NOMO-1 treated with dmso at 0.1 percent for 144 hours (cell line): ENCODE measurements around the gene EPSTI1.

Experiments used
- DNase-seq: peaks from one replicate; lab custom pipeline; 2025; ENCODE audit not compliant: unreplicated experiment; lab: John Stamatoyannopoulos, UW

The EPSTI1 gene

DNA sequence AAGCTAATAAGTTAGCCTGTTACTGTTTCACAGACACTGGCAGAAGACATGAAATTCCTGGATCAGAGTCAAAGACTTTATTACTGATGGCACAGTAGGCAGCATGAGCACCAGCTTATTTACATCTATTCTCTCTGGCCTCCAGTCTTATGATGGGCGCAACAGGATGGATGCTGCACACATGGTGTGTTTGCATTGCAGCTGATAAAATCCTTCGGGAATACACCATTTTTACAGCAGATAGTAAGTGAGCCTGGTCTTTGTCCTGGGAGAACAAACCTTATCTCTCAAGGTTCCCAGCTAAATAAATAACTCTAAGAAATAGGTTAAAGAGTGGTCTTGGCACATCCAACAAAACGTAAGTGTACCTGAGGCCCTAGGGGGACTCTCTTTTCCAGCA lies 16.0 kb downstream of the EPSTI1 start:
- DNase-seq, result no peak

DNA sequence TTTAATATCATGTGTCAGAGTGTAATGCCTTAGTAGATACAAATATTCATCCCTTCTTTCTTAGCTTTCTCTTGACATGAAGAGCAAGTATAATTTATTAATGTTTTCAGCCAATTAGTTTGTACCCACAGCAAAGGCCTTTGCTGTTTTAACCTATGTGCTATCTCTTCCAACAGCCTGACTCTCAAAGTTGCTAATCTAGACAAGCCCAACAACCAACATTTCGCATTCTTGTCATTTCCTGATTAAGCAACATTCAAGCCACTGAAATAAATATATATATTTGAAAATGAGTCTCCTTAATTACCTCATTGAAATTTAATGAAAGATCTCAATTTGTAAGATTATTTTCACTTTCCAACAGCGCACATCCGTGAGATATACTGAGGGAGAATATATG lies 18.5 kb downstream of the EPSTI1 start:
- no peak for DNase-seq

DNA sequence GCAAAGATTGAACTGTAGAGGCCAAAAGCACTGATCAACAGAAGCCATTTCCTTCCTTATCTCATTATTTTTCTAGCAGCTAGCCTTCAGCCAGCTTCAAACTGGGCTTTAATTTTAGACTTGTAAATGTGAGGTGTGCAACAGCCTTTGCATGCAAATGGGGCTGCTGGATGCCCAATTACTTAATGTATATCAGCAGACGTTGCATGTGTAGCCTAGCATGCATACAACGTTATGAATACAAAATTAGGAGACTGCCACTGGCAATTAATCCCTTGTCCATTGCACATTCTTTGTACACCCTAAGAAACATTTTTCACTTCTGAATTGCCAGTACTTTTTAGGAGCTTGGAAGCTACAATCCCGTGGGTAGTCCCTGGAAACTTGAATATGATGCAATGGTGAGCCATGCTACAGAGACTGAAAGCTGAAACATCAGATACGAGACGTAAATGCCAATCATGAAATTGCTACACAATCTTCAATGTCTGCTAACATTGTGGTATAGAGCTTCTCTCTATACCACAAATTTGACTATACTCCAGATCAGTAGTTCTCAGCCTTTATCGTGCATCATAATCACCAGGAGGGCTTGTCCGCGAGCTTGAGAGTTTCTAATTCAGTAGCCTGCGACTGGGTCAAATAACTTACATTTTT lies 20.2 kb downstream of the EPSTI1 start:
- no peak for DNase-seq

DNA sequence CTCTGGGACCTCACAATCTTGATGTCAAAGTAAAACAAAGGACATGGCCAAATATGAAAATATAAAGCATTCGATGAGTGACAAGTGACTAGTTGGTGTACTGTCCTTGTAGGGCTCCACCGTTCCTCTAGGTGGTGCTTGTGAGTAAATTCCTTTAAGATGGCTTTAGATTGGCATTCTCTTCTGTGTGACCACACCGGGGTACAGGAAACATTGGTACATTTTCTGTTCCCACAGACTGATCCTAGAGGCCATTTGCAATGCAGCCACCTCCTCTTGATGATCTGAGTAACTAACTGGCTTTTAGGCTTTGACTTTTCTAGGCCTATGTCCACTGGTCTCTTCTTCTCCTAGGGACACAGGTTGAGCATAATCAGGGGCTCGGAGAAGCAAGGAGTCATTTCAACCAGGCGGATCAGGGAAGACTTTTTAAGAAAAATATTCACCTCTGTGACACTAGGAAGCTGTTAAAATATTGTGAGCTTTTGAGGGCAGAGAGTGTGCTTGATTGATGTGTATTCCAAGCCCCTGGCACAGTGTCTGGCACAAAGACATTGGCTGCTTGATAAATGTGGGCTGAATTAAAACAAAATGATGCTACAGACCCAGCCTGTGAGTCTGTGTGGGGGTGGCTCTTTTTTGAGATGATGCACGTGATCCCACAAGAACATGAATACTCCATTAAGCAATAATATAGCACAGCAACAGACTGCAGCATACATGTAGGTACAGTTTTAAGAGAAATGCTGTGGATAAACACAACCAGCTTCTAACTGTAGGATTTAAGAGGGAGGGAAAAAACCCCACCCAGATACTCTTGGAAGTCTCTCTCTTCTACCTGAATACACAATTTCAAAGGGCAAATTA lies 21.0 kb downstream of the EPSTI1 start:
- no peak for DNase-seq

DNA sequence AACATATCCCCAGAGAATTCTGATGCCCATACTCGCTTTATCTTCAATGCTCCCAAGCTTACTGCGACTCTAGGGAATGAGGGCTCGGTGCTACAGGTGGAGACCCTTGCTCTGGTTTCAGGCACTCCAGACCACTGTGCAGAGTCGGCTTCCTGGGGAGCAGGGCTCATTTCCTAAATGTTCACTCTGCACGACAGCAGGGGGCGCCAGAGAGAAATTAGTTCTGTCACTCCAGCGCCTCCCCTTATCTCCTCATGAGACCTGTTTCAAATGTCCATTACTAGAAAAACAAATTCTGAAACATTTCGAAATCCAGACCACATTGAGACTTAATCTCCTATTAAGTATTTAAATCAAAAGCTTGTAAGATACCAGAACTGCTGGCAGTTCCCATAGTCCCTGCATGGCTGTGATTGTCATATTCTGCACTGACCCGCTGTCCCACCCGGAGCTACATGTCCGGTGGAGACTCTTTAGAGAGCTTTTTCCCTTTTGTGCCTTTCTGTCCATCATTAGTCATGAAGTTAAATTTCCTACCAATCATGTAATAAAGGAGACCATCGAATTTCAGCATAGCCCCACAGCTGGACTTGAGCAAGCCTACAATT lies 22.4 kb downstream of the EPSTI1 start:
- peak; percentile 59 for DNase-seq

DNA sequence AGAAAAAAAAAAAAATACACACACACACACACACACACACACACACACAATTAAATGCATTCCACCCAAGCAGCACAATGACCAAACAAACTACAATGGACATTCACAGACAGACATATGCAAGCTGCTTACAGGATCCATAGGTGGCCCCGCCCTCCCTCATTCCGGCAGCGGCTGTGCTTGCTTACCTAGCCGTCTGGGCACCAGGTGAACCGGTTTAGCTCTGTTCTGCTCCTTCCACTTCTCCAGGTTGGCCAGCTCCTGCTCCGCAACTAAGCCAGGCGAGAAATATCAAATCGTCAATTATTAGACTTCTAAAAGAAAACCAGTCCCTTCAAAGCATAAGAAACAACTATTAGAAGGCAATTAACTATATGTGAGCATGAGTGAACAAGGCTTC lies 23.1 kb downstream of the EPSTI1 start:
- no peak for DNase-seq

DNA sequence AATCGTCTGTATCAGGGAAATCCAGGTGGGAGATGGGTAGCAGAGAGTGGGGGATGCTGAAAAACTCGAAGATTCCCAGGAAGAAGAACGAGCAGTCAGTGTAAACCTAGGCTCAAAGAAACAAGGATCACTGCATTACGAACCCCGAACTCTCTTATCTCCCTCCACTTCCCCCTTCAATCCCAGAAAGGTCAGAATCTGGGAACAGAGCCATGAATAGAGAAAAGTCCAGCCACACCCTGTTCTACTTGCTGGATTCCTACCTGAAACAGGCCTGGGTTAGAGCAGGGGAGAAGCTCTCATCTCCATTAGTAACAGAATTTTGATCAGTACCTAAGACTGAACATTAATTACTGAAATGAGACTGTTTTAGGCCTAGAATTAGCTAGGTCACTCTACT lies 24.4 kb downstream of the EPSTI1 start:
- DNase-seq, result no peak

DNA sequence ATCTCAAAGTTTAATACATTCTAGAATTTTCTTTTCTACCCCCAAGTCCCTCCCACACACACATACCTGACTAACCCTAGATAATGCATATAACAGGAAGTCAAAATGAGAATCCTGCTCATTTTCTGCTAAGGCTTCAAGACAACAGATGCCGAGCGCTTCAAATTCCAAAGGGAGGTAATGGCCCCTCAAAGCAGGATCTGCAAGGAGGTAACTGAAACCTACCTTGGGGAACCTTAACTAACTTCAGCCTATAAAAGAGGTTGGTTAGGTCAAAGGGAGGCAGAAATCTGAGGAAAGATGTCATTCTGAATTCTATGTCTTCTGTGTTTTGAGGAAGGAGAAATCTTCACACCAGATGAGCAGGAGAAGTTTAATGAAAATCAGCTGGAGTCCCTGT lies 26.8 kb downstream of the EPSTI1 start:
- no peak for DNase-seq

DNA sequence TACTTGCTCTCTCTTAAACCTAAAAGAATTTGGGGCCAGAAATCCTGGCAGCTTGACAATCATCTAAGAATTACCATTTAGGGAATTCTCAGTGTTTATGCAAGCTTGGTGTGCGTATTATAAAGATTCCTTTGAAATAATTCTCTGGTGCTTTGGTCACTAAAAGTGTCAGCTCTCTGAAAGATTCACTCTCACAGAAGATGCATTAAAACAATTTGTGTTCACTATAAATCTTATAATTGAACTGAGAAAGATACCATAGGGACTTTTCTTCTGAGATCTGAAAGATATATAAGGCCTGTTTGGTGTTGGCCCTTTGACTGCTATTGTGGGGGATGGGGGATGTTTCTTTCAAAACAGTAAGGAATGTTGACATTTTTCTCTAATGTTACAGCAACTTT lies 27.3 kb downstream of the EPSTI1 start:
- DNase-seq, result no peak

DNA sequence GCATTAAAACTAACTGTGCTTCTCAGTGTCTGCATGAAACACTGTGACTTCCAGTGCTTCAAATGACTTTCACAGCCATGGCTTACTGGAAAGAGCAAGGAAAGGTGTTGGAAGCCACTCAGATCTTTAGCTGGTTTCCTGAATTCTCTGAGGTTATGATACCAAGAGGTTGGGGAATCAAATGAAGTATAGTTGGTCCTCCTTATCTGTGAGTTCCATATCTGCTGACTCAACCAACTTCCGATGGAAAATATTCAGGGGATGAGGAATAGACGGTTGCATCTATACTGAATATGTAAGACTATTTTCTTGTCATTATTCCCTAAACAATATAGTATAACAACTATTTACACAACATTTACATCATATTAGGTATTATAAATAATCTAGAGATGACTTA lies 32.4 kb downstream of the EPSTI1 start:
- DNase-seq, result no peak

DNA sequence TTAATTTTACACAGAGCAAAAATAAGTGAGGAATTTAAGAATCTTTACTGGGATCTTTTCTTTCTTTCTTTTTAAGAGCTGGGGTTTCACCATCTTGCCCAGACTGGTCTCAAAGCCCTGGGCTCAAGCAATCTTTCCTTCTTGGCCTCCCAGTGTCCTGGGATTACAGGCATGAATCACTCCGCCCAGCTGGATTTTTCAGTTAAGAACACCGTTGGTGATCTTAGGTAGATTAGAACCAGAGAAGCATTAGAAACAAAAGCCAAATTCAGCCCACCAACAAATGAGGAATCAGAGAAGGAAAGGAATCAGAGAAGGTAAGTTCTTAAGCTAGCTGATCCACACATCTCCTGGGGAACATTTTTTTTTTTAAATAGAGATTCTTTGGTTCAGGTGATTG lies 34.2 kb downstream of the EPSTI1 start:
- DNase-seq, result no peak

DNA sequence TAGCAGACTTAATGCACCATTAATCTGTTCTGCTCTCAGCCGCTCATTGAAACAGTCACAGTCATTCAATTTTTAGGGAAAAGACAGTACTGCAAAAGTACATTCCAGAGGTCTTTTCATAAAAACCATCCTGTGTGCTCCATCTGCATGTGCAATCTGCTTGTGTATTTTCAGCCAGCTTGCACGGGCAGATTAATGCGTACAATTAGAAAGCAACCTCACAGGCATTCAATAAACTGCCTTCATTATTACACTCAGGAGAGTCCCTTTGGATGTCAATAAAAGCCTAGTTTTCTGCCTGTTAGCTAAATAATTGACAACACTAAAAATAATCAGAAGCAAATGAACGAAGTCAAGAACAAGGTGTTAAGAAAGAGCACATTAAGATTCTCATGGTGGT lies 41.9 kb downstream of the EPSTI1 start:
- no peak for DNase-seq

DNA sequence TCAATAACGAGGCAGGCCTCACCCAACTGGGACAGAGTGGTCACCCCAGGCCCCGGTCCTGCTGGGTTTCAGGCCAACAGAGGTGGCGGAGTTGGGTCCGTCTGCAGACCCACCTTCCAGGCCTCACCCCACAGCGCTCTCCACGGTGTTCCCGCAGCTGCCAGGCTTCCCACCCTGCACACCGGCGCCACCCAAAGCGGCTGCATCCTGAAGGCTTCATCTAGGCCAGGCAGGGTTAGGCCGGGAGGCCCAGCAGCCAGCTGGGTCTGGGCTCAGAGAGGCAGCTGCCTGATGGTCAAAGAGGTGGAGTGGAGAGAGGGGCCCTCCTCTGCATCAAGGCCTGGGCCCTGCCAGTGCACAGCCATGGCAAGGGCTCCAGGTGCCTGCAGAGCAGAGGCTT lies 44.1 kb downstream of the EPSTI1 start:
- no peak for DNase-seq

DNA sequence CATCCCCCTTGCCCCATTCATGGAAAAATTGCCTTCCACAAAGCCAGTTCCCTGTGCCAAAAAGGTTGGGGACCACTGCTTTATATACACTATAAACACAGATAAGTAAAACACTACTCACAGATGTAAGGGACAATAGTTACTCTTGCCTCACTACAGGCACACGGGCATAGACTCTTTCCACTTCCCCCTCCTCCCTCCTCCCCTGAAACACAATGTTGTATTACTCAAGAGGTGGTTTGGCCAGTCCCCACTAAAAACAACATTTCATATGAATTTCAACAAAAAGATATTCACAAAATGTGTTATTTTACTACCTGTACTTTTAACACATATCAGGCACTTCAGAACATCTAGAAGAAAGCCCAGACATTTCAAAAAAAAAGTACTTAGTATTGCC lies 45.1 kb downstream of the EPSTI1 start:
- peak; percentile 31 for DNase-seq

DNA sequence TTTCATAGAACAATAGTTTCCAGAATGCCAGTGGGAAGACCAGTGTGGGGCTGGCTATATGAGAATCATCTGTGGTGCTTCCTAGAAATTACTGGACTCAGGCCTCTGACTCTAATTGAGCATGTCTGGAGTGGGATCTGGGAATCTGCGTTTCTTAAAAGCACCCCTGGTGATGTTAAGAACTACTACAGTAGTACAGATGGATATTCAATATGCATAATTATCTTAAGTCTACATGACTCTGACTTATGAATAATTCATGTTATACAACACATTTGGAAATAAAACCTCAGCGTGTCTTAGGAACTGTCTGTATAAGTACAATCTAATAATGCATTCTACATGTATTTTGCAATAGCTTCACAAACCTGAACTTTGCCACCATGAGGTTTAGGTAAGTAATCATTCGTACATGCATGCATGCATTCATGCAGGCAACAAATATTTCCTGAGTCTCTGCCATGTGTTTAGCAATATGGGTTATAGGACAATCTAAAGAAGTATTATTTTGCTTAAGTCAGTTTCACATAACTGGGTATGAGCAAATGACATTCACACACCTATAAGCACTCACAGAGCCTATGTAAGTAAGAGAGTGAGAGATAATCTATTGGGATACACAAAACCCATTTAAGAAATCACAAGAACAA lies 62.0 kb downstream of the EPSTI1 start:
- no peak for DNase-seq

DNA sequence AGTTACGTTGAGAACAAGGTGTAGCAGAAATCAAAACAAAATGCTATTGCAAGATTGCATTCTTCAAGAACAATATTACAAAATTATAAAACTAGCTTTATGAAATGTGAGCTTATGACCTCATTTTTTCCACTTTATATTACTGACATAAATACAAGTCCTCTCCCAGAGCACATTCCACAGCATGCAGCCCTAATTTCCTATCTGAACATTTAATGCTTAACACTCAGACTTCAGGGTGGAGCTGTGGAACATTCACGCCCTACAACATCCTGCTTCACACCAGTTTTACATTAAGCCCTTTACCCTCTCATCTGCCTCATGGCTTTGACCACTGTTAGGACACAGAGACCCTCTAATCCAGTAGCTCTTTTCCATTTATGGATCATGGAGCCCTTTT lies 65.5 kb downstream of the EPSTI1 start:
- no peak for DNase-seq

DNA sequence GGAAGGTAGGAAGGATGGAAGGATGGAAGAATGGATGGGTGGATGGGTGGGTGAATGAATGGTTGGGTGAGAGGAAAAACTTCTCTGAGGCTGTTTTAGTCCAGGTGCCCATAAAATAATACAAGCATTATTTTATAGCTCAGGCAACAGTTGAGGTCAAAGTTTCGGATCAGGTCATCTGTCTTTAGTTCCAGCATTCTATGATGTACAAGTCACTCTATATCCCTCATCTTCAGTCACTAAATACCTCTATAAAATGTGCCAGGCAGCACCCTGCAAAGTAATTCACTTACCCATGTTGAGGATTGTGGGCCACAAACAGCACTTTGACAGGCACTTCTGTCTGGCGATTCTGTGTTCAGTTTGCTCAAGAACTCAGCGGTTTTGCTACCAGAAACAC lies 66.0 kb downstream of the EPSTI1 start:
- DNase-seq, result no peak

DNA sequence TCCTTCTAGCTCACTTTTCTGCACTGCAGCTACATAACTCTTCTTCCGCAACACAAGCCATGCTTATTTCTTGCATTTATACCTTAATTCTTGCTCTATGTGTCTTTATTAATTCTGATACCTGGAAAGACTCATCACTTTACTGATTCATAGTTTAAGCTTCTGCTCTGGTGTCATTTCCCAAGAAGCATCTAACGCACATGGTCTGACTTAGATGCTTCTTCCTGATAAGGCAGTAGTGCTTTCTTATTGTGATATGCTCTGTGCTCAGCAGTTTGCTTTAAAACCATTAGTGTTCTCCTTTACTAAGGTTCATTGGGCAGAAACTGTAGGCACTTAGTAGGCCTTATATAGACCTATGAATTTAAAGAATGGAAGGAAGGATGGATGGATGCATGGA lies 66.4 kb downstream of the EPSTI1 start:
- no peak for DNase-seq

DNA sequence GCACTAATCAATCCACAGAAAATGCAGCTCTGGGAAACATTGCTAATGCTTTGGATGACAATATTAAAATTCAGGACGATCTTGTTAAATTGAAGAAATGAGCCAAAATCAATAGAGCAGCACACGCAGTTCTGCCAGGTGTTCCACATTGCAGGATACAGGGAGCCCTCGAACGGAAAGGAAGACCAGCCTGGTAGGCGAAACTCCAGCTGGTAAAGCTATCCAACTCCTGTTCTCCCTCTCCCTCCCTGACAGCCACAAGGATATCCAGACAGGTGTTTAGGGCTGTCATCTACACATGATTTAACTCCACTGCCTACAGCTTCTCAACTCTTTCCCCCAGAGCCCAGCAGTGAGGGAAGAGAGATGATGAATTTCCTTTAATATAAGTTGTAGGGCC lies 67.7 kb downstream of the EPSTI1 start:
- no peak for DNase-seq

DNA sequence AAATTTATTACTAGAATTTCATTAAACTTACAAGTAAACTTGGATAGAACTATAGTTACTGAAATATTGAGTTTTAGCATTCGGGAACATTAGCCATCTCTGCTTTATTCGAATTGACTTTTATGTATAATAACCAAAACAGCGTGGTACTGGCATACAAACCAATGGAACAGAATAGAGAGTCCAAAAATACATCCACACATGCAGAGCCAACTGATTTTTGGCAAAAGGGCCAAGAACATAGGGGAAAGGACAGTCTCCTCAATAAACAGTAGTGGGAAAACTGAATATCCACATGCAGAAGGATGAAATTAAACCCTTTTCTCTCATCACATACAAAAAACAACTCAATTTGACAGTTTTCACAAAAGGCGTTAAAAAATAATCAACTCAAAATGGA lies 84.3 kb downstream of the EPSTI1 start:
- DNase-seq, result no peak

DNA sequence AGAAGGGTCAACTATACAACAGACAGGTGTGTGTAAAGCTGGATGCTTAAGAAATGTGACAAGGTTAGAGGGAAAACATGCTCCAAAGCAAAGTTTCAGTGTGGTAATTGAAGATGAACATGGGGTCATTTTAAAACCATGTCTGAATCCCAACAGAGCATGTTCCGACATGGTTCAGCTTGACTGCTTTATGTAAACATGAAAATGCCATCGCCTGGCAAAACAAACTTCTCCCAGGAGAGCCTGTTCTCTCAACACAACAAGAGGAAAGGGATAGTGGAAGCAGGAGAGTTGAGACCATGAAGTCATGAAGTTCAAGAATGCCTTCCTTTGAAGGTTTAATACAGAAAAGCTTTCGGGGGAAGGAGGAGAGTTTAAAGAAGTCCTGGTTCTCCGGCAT lies 85.8 kb downstream of the EPSTI1 start:
- DNase-seq, result no peak

DNA sequence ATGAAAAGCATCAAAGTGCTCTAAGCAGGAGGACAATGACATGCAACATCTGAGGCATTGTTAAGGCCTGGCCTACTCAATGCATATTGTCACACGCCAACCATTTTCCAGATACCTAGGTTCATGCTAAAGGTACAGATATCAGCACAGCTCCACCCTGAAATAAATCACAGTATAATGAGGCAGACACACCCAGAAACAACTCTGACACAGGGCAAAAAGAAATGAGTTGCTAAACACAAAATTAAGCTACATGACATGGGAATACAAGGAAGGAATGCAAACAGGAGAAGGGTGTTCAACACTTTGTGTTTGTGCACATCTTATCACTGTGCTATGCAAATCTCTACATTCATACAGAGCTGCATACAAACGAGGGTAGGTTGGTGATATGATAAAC lies 86.5 kb downstream of the EPSTI1 start:
- DNase-seq, result no peak
